Measurements from ENCODE around the gene ZNF525.
"Not testable (repeated sequence)": the region's sequence is repeated elsewhere in the genome, so short reads cannot be mapped to it uniquely, and the experiment has no call there.

The ZNF525 gene

DNA sequence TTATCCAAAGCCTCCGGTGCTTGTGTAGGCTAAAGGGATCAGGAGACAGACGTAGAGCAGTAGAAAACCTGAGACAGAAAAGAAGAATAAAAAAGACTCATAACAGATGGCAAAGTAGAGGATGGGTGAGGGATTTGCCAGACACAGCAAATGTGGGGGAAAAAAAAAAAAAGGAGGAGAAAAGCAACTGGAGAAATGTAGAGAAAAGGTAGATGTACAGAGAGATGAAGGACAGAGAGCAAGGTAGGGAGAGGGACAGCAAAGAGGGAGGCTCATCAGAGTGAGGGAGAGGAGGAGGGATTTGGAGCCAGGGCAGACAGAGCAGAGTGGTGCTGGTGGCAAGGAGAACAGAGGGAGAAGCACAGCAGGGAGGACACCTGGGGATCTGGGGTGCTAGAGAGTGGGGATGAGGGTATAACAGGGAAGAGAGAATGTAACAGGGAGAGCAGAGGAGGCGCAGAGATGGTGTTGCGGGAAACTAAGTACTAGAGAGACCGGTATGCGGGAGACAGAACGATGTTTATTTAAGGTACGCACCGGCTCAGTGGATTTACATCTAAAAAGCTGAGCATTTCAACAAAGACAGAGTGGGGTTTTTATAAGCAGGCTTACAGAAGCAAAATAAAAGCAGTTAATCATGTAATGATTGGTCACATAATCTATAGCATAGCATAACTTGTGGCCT lies 30.5 kb downstream of the ZNF525 start:
- DNase-seq = peak; percentile 47

DNA sequence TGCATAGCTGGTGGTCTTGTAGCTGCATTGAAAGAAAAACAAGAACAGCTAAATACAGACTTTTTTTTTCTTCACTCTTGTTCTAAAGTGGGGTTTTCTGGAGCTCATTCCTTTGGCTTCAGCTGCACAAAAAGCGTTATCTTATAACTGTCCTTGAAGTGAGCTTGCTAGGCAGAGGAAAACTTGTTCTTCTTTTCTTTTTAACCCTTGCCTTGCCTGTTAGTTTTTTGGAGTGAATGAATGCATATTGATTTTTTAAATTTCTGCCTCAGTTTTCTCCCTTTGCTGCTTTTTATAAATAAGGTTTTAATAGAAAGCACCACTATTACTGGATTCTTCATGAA lies 31.0 kb downstream of the ZNF525 start:
- DNase-seq = no peak

DNA sequence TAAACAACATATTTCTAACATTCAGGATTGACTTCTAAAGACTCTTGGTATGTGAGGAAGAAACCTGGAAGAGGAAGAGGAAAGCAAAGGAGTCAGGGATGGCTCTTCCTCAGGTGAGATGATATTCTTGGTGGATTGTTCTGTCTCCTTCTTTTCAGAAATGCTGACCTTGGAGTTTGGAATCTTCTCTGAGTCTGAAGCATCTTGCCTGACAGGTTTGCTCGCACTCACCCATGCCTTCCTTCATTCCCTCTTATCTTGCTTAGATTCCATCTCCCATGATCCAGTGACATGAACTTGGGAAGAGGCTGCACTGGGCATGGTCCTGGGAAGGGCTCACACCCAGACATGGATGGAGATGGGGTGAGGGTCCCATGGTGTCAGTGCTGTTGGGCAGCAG lies 32.4 kb downstream of the ZNF525 start:
- not testable (repeated sequence) for DNase-seq

DNA sequence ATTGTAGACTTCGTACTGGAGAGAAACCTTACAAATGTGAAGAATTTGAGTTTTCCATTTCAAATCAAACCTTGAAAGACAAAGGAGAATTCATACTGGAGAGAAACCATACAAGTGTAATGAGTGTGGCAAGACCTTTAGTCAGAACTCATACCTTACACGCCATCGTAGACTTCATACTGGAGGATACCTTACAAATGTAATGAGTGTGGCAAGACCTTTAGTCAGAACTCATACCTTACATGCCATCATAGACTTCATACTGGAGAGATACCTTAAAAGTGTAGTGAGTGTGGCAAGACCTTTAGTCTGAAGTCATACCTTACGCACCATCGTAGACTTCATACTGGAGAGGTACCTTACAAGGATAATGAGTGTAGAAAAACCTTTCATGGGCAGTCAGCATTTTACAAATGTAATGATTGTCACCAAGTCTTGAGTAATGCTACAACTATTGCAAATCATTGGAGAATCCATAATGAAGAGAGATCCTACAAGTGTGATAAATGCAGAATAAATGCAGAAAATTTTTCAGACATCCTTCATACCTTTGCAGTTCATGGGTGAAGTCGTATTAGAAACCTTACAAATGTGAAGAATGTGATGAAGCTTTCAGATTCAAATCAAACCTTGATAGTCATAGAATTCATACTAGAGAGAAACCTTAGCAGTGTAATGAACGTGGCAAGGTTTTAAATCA lies 44.1 kb downstream of the ZNF525 start:
- no peak for DNase-seq

DNA sequence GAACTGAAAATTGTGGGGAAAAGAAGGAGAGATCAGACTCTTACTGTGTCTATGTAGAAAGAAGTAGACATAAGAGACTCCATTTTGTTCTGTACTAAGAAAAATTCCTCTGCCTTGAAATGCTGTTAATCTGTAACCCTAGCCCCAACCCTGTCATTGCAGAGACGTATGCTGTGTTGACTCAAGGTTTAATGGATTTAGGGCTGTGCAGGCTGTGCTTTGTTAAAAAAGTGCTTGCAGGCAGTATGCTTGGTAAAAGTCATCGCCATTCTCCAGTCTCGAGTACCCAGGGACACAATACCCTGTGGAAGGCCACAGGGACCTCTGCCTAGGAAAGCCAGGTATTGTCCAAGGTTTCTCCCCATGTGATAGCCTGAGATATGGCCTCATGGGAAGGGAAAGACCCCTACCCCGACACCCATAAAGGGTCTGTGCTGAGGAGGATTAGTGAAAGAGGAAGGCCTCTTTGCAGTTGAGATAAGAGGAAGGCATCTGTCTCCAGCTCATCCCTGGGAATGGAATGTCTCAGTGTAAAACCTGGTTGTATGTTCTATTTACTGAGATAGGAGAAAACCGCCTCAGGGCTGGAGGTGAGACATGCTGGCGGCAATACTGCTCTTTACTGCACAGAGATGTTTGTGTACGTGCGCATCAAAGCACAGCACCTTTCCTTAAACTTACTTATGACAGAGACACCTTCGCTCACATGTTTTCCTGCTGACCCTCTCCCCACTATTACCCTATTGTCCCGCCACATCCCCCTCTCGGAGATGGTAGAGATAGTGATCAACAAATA lies 55.2 kb downstream of the ZNF525 start:
- DNase-seq = not testable (repeated sequence)

DNA sequence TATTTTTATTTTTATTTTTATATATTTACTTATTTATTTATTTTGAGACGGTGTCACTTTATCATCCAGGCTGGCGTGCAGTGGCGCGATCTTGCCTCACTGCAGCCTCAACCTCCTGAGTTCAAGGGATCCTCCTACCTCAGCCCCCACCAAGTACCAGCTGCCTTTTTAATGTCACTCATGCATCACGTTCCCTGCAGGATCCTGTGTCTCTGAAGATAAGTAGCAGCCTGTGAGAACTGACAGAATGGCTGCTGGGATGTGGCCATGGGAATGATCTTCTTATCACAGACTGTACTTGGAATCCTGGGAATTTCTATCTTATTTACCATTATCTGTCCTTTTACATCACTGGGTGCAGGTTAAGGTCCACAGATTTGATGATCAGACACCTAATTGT lies 57.0 kb downstream of the ZNF525 start:
- peak; percentile 51 for DNase-seq

DNA sequence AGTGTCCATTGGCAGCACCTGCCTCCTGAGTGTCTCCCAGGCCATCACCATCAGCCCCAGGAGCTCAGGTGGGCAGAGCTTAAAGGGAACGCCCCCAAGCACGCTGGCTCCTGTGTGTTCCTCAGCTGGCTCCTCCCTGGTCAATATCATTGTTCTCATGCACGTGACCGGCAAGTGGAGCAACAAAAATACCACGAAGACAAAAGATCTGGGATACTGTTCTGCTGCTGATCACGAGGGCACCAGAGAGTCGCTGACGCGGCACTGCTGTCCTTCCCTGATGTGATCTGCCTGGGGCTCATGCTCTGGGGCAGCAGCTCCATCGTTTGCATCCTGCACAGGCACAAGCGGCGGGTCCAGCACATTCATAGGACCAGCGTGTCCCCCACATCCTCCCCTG lies 57.6 kb downstream of the ZNF525 start:
- DNase-seq = peak; percentile 10

DNA sequence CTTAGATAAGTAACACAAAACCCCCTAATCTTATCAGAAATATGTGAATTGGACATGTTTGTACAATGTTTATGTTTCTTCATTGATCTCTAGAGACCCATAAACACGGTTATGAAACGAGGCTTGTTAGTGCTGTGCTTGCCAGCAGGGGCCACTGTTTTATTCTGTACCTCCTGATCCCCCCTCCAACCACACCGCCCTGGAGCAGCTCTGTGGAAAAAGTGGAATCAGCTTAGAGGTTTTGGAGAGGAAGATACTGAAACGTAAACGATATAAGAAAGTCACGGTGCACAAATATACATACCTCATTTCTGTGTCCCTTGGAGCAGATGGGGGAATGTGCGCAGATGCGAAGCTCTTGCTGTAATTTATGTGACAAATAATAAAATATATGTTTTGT lies 58.2 kb downstream of the ZNF525 start:
- DNase-seq = peak; percentile 7

DNA sequence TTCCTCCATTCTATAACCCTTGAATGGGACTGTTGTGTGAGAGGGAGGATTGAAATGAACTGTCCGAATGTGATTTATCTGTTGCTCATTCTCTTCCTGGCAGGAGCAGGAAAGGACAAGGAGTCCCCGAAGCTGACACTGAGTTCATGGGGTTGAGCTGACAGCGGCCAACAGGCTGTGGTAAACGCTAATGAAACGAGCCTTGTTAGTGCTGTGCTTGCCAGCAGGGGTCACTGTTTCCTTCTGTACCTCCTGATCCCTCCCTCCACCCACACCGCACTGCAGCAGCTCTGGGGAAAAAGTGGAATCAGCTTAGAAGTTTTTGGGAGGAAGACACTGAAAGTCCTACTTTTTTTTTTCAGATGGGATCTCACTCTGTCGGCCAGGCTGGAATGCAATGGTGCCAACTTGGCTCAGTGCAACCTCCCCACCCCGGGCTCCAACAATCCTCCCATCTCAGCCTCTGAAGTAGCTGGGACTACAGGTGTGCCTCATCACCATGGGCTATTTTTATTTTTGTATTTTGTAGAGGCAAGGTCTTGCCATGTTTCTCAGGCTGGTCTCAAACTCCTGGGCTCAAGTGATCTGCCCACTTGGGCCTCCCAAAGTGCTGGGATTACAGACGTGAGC lies 59.6 kb downstream of the ZNF525 start:
- DNase-seq = peak; percentile 89

DNA sequence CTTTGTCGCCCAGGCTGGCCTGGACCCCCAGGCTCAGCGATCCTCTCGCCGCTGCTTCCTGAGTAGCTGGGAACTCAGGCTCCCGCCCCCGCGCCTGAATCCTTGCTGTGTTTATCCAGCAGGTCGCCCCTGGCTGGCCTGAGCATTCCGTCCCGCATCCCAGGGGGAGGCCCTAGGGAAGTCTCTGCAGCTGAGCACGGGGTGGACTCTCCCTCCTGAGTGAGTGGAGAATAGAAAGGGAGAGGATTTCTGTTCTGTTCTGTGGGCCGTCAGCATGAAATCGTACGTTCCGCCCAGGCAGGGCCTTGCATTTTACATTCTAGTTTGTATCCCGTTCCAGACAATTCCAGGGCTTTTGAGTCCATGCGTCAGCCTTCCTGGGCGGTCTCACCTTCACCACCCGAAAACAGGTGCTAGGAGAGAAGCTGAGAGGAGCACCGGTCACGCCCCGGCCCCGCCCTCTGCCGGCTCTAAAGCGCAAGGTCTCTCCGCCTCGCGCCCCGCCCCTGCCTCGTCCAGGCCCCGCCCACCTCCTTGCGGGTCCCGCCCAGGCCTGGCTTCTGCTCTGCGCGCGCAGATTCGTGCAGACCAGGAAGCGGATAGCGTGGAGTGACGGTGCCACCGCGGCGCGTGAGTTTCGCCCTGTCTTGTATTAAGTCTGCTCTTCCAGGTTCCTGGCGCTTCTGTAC lies 66.0 kb downstream of the ZNF525 start, which contains the start of gene ZNF761:
TSS of gene ZNF761 (plus strand) at position 586 of the 689 bp plus-strand sequence. CDS start 15,285 bp downstream, outside the sequence.
- peak; percentile 99 for DNase-seq

DNA sequence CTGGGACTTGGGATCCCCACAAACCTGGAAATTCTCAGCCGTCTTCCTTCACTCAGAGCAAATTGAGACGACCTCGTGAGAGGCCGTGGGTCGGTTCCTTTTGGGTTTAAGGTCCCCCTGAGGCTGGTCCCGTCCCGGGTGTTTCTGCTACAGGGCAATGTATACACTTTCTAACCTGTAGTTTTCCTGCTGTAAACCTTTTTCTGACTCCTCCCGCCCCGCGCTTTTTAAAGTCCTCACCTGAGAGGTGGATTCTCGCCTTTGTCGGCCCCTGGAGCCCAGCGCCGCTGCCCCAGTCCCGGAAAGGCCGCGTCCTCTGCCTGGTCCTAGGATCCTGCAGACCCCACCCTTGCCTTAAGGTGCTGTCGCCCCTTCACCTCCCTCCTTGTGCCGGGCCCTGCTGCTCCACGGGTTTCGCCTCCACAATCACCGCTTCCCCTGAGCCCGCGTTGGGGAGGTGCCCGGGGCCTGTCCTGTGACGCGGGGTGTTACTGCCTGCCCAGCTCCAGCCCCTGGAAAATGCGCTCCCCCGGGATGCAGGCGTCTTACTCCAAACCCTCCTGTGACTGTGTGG lies 66.7 kb downstream of the ZNF525 start:
- peak; percentile 25 for DNase-seq
